ENCODE results near the gene IARS1.

GRCh38 chr9:92270511-92270910 is 23.0 kb downstream of the IARS1 start:
- TF ChIP-seq CTCF (IDR thresholded peaks at IDR 0.05; ENCODE audit: extremely low read depth in 1 of 2, insufficient read depth in 1 of 2, low read depth in 1 of 2, low read length in 2 of 2) (no peak), EZH2 (IDR thresholded peaks at IDR 0.05; ENCODE audit: borderline replicate concordance, low read depth, low read length, severe bottlenecking) (no peak), FOS (IDR thresholded peaks at IDR 0.05; ENCODE audit: borderline replicate concordance, insufficient read depth, low read length) (no peak), MAX (IDR thresholded peaks at IDR 0.05; ENCODE audit: insufficient read depth, insufficient read length) (no peak), JUN (IDR thresholded peaks at IDR 0.05; ENCODE audit: borderline replicate concordance, insufficient read depth, insufficient read length, low read depth) (no peak), POLR2A (IDR thresholded peaks at IDR 0.05; ENCODE audit: low read depth, low read length) (no peak), POLR2AphosphoS5 (IDR thresholded peaks at IDR 0.05; ENCODE audit: insufficient read depth, low read depth, low read length) (no peak), MYC (IDR thresholded peaks at IDR 0.05; ENCODE audit: low read depth, low read length) (no peak), GATA2 (IDR thresholded peaks at IDR 0.05; ENCODE audit: insufficient read depth, insufficient read length, low read depth, low read length) (no peak)
